GM12891 (cell line): ENCODE data around the gene DOCK4.

Experiments used
- PAX5 ChIP-seq: IDR thresholded peaks from 2 replicates; pipeline ENCODE4 v1.6.1; 2011; ENCODE audit warnings: low read length, moderate library complexity, mild to moderate bottlenecking; ENCODE audit not compliant: insufficient read depth, severe bottlenecking
- POLR2A ChIP-seq: IDR thresholded peaks from 2 replicates; pipeline ENCODE4 v1.6.1; 2011; ENCODE audit warnings: low read depth, low read length, control low read depth
- POLR2AphosphoS5 ChIP-seq: IDR thresholded peaks from 2 replicates; pipeline ENCODE4 v1.6.1; 2011; ENCODE audit warnings: low read depth, low read length, control low read depth
- TAF1 ChIP-seq: IDR thresholded peaks from 2 replicates; pipeline ENCODE4 v1.6.1; 2011; ENCODE audit warnings: low read depth, low read length, control low read depth

- no peak for TF ChIP-seq POLR2A
- no peak for TF ChIP-seq TAF1
- TF ChIP-seq POLR2AphosphoS5: no peak
- TF ChIP-seq PAX5: no peak
These were observed 302.4 kb downstream of the DOCK4 start for GRCh38 chr7:111903797-111904196.
